ENCODE measurements around the gene VMA21. TPM values are rescaled to one million over a fixed set of nuclear protein-coding genes. Genes with fewer than 3 reads are reported as not detected.

The VMA21 gene
- total and polyA plus RNA-seq, 2 donors (not counting 3 experiments of a cell fraction or from before 2014, with no cell fraction given), result 12.7 to 34.2 TPM

DNA sequence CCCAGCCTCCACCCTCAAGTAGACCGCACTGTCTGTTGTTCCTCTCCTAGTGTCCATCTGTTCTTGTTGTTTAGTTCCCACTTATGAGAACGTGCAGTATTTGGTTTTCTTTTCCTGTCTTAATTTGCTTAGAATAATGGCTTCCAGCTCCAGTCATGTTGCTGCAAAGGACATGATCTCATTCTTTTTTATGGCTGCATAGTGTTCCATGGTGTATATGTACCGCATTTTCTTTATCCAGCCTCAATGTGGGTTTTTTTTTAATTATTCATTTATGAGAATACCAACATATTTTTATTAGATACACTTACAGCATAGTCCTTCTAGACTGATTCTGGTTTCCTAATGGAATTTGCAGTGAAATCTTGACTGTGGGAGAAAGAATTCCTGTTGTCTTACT, 1.3 kb downstream of the VMA21 start:
- no peak for DNase-seq (ENCODE audit: low read depth, low spot score)
- H2AFZ ChIP-seq (ENCODE audit: low read depth, low read length), result no peak overlapping the region
- intact Hi-C loops (cut with micrococcal nuclease) (no loop called here), dilution Hi-C loops (cut with MboI; ENCODE audit: extremely low pct_ligation_motif_present, low sequenced_read_pairs) (no loop called here)
- no peak overlapping the region for H3K4me3 ChIP-seq (replicated peaks in 1 of 3; ENCODE audit: insufficient read depth in 1 of 3, low read depth in 1 of 3, low read length in 3 of 3)
- no peaks in the 10 kb centered on the region for H3K27me3 ChIP-seq (ENCODE audit: control insufficient read depth in 2 of 2, insufficient read depth in 2 of 2, low read length in 2 of 2)
- no peaks in the 10 kb centered on the region for H4K20me1 ChIP-seq (replicated peaks; ENCODE audit: control insufficient read depth, extremely low read depth, insufficient read depth, low read length)
- H3K36me3 ChIP-seq (ENCODE audit: control insufficient read depth in 2 of 2, extremely low read depth in 1 of 2, insufficient read depth in 2 of 2, low read length in 2 of 2), result no peaks in the 10 kb centered on the region
- no TSS peak for BruUV-seq (replicated peaks)
- ChIA-PET CTCF (no interaction called here), POLR2A (no interaction called here)
- no peak overlapping the region for H3K9ac ChIP-seq (replicated peaks; ENCODE audit: extremely low read depth, insufficient read depth, low read length)
- peaks cover 19% of the 10 kb centered on the region for H3K4me1 ChIP-seq (ENCODE audit: control insufficient read depth, extremely low read depth, insufficient read depth, low read length)
- no peaks in the 10 kb centered on the region for H3K9me1 ChIP-seq (replicated peaks; ENCODE audit: control insufficient read depth, extremely low read depth, insufficient read depth, low read length)
- no peak for TF ChIP-seq EZH2 (IDR thresholded peaks at IDR 0.05; ENCODE audit: borderline replicate concordance, low read depth, low read length, severe bottlenecking)
- H3K9me3 ChIP-seq (replicated peaks; ENCODE audit: control insufficient read depth, insufficient read depth, low read length), result no peaks in the 10 kb centered on the region
- H3K4me2 ChIP-seq (ENCODE audit: insufficient read depth, low read length), result peak overlapping the region; percentile 62
- H3K27ac ChIP-seq (ENCODE audit: insufficient read depth, low read depth, low read length), result no peak overlapping the region
- no peak for FAIRE-seq
- peaks cover 64% of the 10 kb centered on the region for H3K79me2 ChIP-seq (ENCODE audit: control insufficient read depth, insufficient read depth, low read length)

DNA sequence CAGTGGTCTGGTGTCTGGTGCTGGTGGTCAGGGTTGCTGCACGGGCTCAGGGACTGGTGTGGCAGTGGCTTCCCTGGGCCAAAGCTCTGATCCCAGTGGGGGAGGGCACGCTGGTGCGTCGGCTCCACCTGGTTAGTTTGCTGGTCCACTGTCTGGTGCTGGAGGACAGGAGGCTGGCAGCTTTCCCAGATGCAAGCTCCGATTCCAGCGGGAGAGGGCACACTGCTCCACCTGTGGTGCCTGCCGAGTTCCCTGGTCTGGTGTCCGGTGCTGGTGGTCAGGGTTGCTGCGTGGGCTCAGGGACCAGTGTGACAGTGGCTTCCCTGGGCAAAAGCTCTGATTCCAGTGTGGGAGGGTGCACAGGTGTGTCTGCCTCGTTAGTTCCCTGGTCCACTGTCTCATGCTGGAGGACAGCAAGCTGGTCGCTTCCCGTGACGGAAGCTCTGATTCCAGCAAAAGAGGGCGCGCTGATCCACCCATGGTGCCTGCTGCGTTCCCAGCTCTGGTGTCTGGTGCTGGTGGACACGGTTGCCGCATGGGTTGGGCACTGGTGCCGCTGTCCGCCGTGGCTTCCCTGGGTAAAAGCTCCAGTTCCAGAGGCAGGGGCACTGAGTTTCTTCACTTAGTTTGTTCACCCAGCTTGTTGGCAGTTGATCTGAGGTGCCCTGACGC, 5.8 kb downstream of the VMA21 start:
- Histone ChIP-seq H3K27ac (ENCODE audit: insufficient read depth, low read depth, low read length) (no peak overlapping the region), H3K79me2 (ENCODE audit: control insufficient read depth, insufficient read depth, low read length) (peaks cover 61% of the 10 kb centered on the region), H3K36me3 (ENCODE audit: control insufficient read depth in 2 of 2, extremely low read depth in 1 of 2, insufficient read depth in 2 of 2, low read length in 2 of 2) (no peaks in the 10 kb centered on the region), H3K9ac (replicated peaks; ENCODE audit: extremely low read depth, insufficient read depth, low read length) (no peak overlapping the region), H3K9me1 (replicated peaks; ENCODE audit: control insufficient read depth, extremely low read depth, insufficient read depth, low read length) (no peaks in the 10 kb centered on the region), H3K27me3 (ENCODE audit: control insufficient read depth in 2 of 2, insufficient read depth in 2 of 2, low read length in 2 of 2) (no peaks in the 10 kb centered on the region), H3K4me2 (ENCODE audit: insufficient read depth, low read length) (no peak overlapping the region), H2AFZ (ENCODE audit: low read depth, low read length) (no peak overlapping the region), H4K20me1 (replicated peaks; ENCODE audit: control insufficient read depth, extremely low read depth, insufficient read depth, low read length) (no peaks in the 10 kb centered on the region), H3K9me3 (replicated peaks; ENCODE audit: control insufficient read depth, insufficient read depth, low read length) (no peaks in the 10 kb centered on the region), H3K4me1 (ENCODE audit: control insufficient read depth, extremely low read depth, insufficient read depth, low read length) (peaks cover 8% of the 10 kb centered on the region), H3K4me3 (replicated peaks in 1 of 3; ENCODE audit: insufficient read depth in 1 of 3, low read depth in 1 of 3, low read length in 3 of 3) (no peak overlapping the region)
- intact Hi-C loops (cut with micrococcal nuclease), result no loop called here
- TF ChIP-seq, protein P1, sequence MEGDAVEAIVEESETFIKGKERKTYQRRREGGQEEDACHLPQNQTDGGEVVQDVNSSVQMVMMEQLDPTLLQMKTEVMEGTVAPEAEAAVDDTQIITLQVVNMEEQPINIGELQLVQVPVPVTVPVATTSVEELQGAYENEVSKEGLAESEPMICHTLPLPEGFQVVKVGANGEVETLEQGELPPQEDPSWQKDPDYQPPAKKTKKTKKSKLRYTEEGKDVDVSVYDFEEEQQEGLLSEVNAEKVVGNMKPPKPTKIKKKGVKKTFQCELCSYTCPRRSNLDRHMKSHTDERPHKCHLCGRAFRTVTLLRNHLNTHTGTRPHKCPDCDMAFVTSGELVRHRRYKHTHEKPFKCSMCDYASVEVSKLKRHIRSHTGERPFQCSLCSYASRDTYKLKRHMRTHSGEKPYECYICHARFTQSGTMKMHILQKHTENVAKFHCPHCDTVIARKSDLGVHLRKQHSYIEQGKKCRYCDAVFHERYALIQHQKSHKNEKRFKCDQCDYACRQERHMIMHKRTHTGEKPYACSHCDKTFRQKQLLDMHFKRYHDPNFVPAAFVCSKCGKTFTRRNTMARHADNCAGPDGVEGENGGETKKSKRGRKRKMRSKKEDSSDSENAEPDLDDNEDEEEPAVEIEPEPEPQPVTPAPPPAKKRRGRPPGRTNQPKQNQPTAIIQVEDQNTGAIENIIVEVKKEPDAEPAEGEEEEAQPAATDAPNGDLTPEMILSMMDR (IDR thresholded peaks at IDR 0.05; ENCODE audit: extremely low read depth in 1 of 2, insufficient read depth in 1 of 2, low read depth in 1 of 2, low read length in 2 of 2), result no peak
- no peak for TF ChIP-seq EZH2 (IDR thresholded peaks at IDR 0.05; ENCODE audit: borderline replicate concordance, low read depth, low read length, severe bottlenecking)
- TF ChIP-seq, protein P2, sequence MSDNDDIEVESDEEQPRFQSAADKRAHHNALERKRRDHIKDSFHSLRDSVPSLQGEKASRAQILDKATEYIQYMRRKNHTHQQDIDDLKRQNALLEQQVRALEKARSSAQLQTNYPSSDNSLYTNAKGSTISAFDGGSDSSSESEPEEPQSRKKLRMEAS (IDR thresholded peaks at IDR 0.05; ENCODE audit: insufficient read depth, insufficient read length), result no peak
- TF ChIP-seq FOS (IDR thresholded peaks at IDR 0.05; ENCODE audit: borderline replicate concordance, insufficient read depth, low read length), result no peak
- no peak for TF ChIP-seq POLR2A (IDR thresholded peaks at IDR 0.05; ENCODE audit: low read depth, low read length)
- no peak for TF ChIP-seq GATA2 (IDR thresholded peaks at IDR 0.05; ENCODE audit: insufficient read depth, insufficient read length, low read depth, low read length)
- TF ChIP-seq POLR2AphosphoS5 (IDR thresholded peaks at IDR 0.05; ENCODE audit: insufficient read depth, low read depth, low read length), result no peak
- no peak for TF ChIP-seq MYC (IDR thresholded peaks at IDR 0.05; ENCODE audit: low read depth, low read length)
- TF ChIP-seq JUN (IDR thresholded peaks at IDR 0.05; ENCODE audit: borderline replicate concordance, insufficient read depth, insufficient read length, low read depth), result no peak
- POLR2A ChIA-PET, result no interaction called here
- dilution Hi-C loops (cut with MboI; ENCODE audit: extremely low pct_ligation_motif_present, low sequenced_read_pairs), result no loop called here
- BruUV-seq (replicated peaks), result no TSS peak
- DNase-seq (ENCODE audit: low read depth, low spot score), result no peak
- no peak for FAIRE-seq
- CTCF ChIA-PET, result no interaction called here
